ENCODE results near the gene C10orf90. TPM values are rescaled to one million over a fixed set of nuclear protein-coding genes. Genes with fewer than 3 reads are reported as not detected.

Gene C10orf90
- total RNA-seq, 1 donor from 2014 or later: not detected

GRCh38 chr10:126479280-126479895 lies 191.1 kb downstream of the C10orf90 start:
- no peaks in the 10 kb centered on the region for H3K36me3 Mint-ChIP-seq (ENCODE audit: low read depth)
- no peak overlapping the region for H3K27ac Mint-ChIP-seq
- H3K9me3 Mint-ChIP-seq: no peaks in the 10 kb centered on the region
- H3K27me3 Mint-ChIP-seq (ENCODE audit: insufficient read depth): no peaks in the 10 kb centered on the region
- no peak for DNase-seq (ENCODE audit: low spot score)
- intact Hi-C loops (cut with micrococcal nuclease): no loop called here
- H3K4me1 Mint-ChIP-seq (ENCODE audit: low read depth): no peaks in the 10 kb centered on the region
- H3K4me3 Mint-ChIP-seq: no peak overlapping the region

DNA sequence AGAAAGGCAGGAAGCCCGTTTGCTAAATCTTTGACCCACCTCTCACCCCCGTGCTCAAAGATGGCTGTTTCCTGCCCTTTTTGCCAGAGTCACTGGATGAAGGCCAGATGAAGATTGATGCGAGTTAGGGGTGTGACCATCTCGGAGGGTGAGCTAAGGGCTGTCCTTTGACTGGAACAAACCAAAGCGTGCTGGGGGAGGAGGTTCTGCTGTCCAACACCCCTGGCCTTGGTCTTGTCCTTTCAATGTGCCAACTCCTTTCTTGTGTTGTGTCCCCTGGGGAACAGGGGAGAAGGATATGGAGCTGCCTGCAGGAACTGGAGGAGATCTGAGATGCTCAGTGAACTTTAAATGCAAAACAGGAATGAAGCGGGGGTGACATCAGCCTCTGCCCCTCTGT lies 191.9 kb downstream of the C10orf90 start:
- Mint-ChIP-seq H3K9me3 (no peaks in the 10 kb centered on the region), H3K27me3 (ENCODE audit: insufficient read depth) (no peaks in the 10 kb centered on the region), H3K4me1 (ENCODE audit: low read depth) (no peaks in the 10 kb centered on the region), H3K36me3 (ENCODE audit: low read depth) (no peaks in the 10 kb centered on the region), H3K27ac (no peak overlapping the region), H3K4me3 (no peak overlapping the region)
- no peak for DNase-seq (ENCODE audit: low spot score)
- intact Hi-C loops (cut with micrococcal nuclease): no loop called here

- H3K27me3 Mint-ChIP-seq (ENCODE audit: insufficient read depth): no peaks in the 10 kb centered on the region
- H3K9me3 Mint-ChIP-seq: peaks cover 3% of the 10 kb centered on the region
- H3K4me1 Mint-ChIP-seq (ENCODE audit: low read depth): no peaks in the 10 kb centered on the region
- no peak for DNase-seq (ENCODE audit: low spot score)
- intact Hi-C loops (cut with micrococcal nuclease): no loop called here
- no peak overlapping the region for H3K27ac Mint-ChIP-seq
- no peaks in the 10 kb centered on the region for H3K36me3 Mint-ChIP-seq (ENCODE audit: low read depth)
- H3K4me3 Mint-ChIP-seq: no peak overlapping the region
These were observed 194.2 kb downstream of the C10orf90 start for GRCh38 chr10:126476246-126476645.

DNA sequence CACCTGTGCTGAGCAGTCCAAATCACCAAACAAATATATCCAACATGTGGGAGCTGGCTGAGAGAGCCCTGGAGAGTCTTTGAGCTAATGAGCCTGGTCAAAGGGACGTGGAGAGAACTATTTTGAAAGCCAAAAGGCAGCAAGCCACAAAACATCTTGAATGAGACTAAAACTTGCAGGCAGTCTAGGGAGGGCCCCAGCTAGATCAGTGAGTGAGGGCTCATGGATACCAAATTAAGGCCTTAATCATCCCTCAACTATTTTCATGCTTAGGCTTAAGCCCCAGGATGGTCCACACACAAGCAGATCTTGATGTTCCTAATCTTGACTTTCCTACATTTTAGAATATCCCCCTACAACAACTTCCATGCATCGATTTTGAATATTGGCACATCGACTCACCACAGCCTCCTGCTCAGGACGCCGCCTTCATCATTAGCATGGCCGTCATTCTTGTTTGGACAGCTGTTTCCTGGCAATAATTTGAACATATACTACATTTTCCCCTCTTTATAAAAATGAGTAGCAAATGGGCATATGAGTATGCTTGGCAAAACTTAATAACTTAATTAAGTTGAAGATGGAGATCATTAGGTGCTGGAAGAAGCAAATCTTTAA lies 195.3 kb downstream of the C10orf90 start:
- H3K27ac Mint-ChIP-seq: no peak overlapping the region
- H3K9me3 Mint-ChIP-seq: peaks cover 3% of the 10 kb centered on the region
- no peaks in the 10 kb centered on the region for H3K4me1 Mint-ChIP-seq (ENCODE audit: low read depth)
- H3K27me3 Mint-ChIP-seq (ENCODE audit: insufficient read depth): no peaks in the 10 kb centered on the region
- H3K4me3 Mint-ChIP-seq: no peak overlapping the region
- intact Hi-C loops (cut with micrococcal nuclease): no loop called here
- DNase-seq (ENCODE audit: low spot score): no peak
- no peaks in the 10 kb centered on the region for H3K36me3 Mint-ChIP-seq (ENCODE audit: low read depth)

GRCh38 chr10:126474031-126474430 lies 196.5 kb downstream of the C10orf90 start:
- intact Hi-C loops (cut with micrococcal nuclease): no loop called here
- Mint-ChIP-seq H3K27me3 (ENCODE audit: insufficient read depth) (no peaks in the 10 kb centered on the region), H3K4me1 (ENCODE audit: low read depth) (peaks cover 10% of the 10 kb centered on the region)

GRCh38 chr10:126470991-126471390 lies 199.5 kb downstream of the C10orf90 start:
- intact Hi-C loops (cut with micrococcal nuclease): no loop called here
- no peaks in the 10 kb centered on the region for H3K36me3 Mint-ChIP-seq (ENCODE audit: low read depth)

More at GRCh38 chr10:126474031-126474430, 196.5 kb downstream of the C10orf90 start:
- Mint-ChIP-seq H3K36me3 (ENCODE audit: low read depth) (no peaks in the 10 kb centered on the region), H3K27ac (no peak overlapping the region), H3K4me3 (no peak overlapping the region), H3K9me3 (peaks cover 3% of the 10 kb centered on the region)
- DNase-seq (ENCODE audit: low spot score): no peak

GRCh38 chr10:126469692-126470091 lies 200.8 kb downstream of the C10orf90 start:
- no peak for DNase-seq (ENCODE audit: low spot score)
- Mint-ChIP-seq H3K27me3 (ENCODE audit: insufficient read depth) (no peaks in the 10 kb centered on the region), H3K4me1 (ENCODE audit: low read depth) (peaks cover 14% of the 10 kb centered on the region), H3K4me3 (no peak overlapping the region), H3K27ac (no peak overlapping the region), H3K9me3 (peaks cover 3% of the 10 kb centered on the region), H3K36me3 (ENCODE audit: low read depth) (no peaks in the 10 kb centered on the region)
- intact Hi-C loops (cut with micrococcal nuclease): no loop called here

More at GRCh38 chr10:126470991-126471390, 199.5 kb downstream of the C10orf90 start:
- Mint-ChIP-seq H3K4me1 (ENCODE audit: low read depth) (peaks cover 14% of the 10 kb centered on the region), H3K4me3 (no peak overlapping the region), H3K27ac (no peak overlapping the region), H3K27me3 (ENCODE audit: insufficient read depth) (no peaks in the 10 kb centered on the region), H3K9me3 (peaks cover 3% of the 10 kb centered on the region)
- no peak for DNase-seq (ENCODE audit: low spot score)

- H3K9me3 Mint-ChIP-seq: peaks cover 3% of the 10 kb centered on the region
- H3K4me1 Mint-ChIP-seq (ENCODE audit: low read depth): peaks cover 14% of the 10 kb centered on the region
- intact Hi-C loops (cut with micrococcal nuclease): no loop called here
- H3K36me3 Mint-ChIP-seq (ENCODE audit: low read depth): no peaks in the 10 kb centered on the region
- no peak overlapping the region for H3K27ac Mint-ChIP-seq
- no peak for DNase-seq (ENCODE audit: low spot score)
- no peak overlapping the region for H3K4me3 Mint-ChIP-seq
- no peaks in the 10 kb centered on the region for H3K27me3 Mint-ChIP-seq (ENCODE audit: insufficient read depth)
These were observed 201.4 kb downstream of the C10orf90 start for GRCh38 chr10:126468876-126469643.

DNA sequence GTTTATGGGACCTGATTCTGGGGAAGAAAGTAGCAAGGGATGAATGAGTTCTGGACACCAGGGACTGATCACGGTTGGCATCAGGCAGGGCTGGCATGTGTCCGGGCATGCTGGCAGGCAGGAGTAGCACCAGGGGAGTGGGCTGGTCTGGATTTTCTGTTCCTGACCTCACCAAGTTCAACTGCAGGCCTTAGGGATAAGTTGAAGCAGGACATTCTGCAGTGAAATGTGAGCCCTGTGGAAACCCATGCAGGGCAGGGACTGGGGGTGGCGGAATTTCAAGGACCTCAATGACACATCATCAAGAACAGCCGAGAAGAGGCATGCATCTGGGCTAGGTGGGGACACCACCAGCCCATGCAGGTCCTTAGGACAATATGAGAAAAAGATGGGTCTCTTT lies 202.0 kb downstream of the C10orf90 start:
- DNase-seq (ENCODE audit: low spot score): no peak
- no peak overlapping the region for H3K4me3 Mint-ChIP-seq
- H3K36me3 Mint-ChIP-seq (ENCODE audit: low read depth): no peaks in the 10 kb centered on the region
- intact Hi-C loops (cut with micrococcal nuclease): no loop called here
- no peak overlapping the region for H3K27ac Mint-ChIP-seq
- no peaks in the 10 kb centered on the region for H3K27me3 Mint-ChIP-seq (ENCODE audit: insufficient read depth)
- H3K9me3 Mint-ChIP-seq: peaks cover 3% of the 10 kb centered on the region
- H3K4me1 Mint-ChIP-seq (ENCODE audit: low read depth): peaks cover 14% of the 10 kb centered on the region

- intact Hi-C loops (cut with micrococcal nuclease): no loop called here
- no peaks in the 10 kb centered on the region for H3K27me3 Mint-ChIP-seq (ENCODE audit: insufficient read depth)
- no peak overlapping the region for H3K4me3 Mint-ChIP-seq
- peaks cover 14% of the 10 kb centered on the region for H3K4me1 Mint-ChIP-seq (ENCODE audit: low read depth)
- H3K36me3 Mint-ChIP-seq (ENCODE audit: low read depth): no peaks in the 10 kb centered on the region
- H3K27ac Mint-ChIP-seq: no peak overlapping the region
- DNase-seq (ENCODE audit: low spot score): no peak
- H3K9me3 Mint-ChIP-seq: peaks cover 5% of the 10 kb centered on the region
These were observed 204.7 kb downstream of the C10orf90 start for GRCh38 chr10:126465771-126466170.

GRCh38 chr10:126463286-126463685 lies 207.2 kb downstream of the C10orf90 start:
- no peak overlapping the region for H3K27ac Mint-ChIP-seq
- H3K4me3 Mint-ChIP-seq: no peak overlapping the region
- DNase-seq (ENCODE audit: low spot score): no peak
- H3K4me1 Mint-ChIP-seq (ENCODE audit: low read depth): no peaks in the 10 kb centered on the region
- H3K36me3 Mint-ChIP-seq (ENCODE audit: low read depth): no peaks in the 10 kb centered on the region
- peaks cover 5% of the 10 kb centered on the region for H3K9me3 Mint-ChIP-seq
- no peaks in the 10 kb centered on the region for H3K27me3 Mint-ChIP-seq (ENCODE audit: insufficient read depth)
- intact Hi-C loops (cut with micrococcal nuclease): no loop called here

- Mint-ChIP-seq H3K9me3 (peaks cover 5% of the 10 kb centered on the region), H3K27me3 (ENCODE audit: insufficient read depth) (no peaks in the 10 kb centered on the region), H3K4me1 (ENCODE audit: low read depth) (no peaks in the 10 kb centered on the region), H3K27ac (no peak overlapping the region), H3K36me3 (ENCODE audit: low read depth) (no peaks in the 10 kb centered on the region), H3K4me3 (no peak overlapping the region)
- intact Hi-C loops (cut with micrococcal nuclease): no loop called here
- no peak for DNase-seq (ENCODE audit: low spot score)
These were observed 209.1 kb downstream of the C10orf90 start for GRCh38 chr10:126461289-126461940.

Measured in activated T-helper 1 cell treated with anti-CD3 and anti-CD28 coated beads, Interleukin-12 subunit alpha, Interleukin-12 subunit beta, Interleukin-2, Interleukin-4 antibody, amounts not matched to agents 30 ng/mL and 10 ng/mL and 1 ng/mL, durations not matched to agents 14 hours and 24 hours and 36 hours (primary cell).